Esophagus muscularis mucosa (tissue), 4 donors: ENCODE measurements around the gene TMEM45A. TPM values are rescaled to one million over a fixed set of nuclear protein-coding genes. Genes with fewer than 3 reads are reported as not detected.

ENCODE experiments used
- DNase-seq: peaks from one replicate; pipeline ENCODE4 v3.0.0-alpha.2; 2017; ENCODE audit errors: extremely low spot score
- H3K27ac ChIP-seq, 4 donors: fragments of 200-600 bp; sonication (generic); replicated peaks in 1 of 4; 1 replicate in 3 of 4; 2 replicates in 1 of 4; pipeline ENCODE4 v1.5.1; 2016 to 2019; ENCODE audit warnings: mild to moderate bottlenecking in 1 of 4
- H3K27me3 ChIP-seq, 4 donors: fragments of 200-600 bp; sonication (generic); one replicate each; pipeline versions ENCODE4 v1.5.1 to v1.6.0; 2016 to 2019
- H3K36me3 ChIP-seq, 4 donors: fragments of 200-600 bp; sonication (generic); one replicate each; pipeline ENCODE4 v1.5.1; 2016 to 2019
- H3K4me1 ChIP-seq, 4 donors: fragments of 200-600 bp; sonication (generic); one replicate each; pipeline ENCODE4 v1.5.1; 2016 to 2019
- H3K4me3 ChIP-seq, 4 donors: fragments of 200-600 bp; sonication (generic); 1 replicate in 2 of 4; 2 replicates in 2 of 4; pipeline ENCODE4 v1.5.1; 2016 to 2019; ENCODE audit warnings: mild to moderate bottlenecking in 4 of 4, moderate library complexity in 1 of 4
- H3K9me3 ChIP-seq, 4 donors: fragments of 200-600 bp; sonication (generic); 1 replicate in 3 of 4; 2 replicates in 1 of 4; pipeline ENCODE4 v1.5.1; 2016 to 2019
- EP300 ChIP-seq: sonication (generic); formaldehyde crosslinking; IDR thresholded peaks from one replicate; pipeline ENCODE4 v1.6.1; 2017; ENCODE audit warnings: antibody characterized with exemption
- POLR2A ChIP-seq: fragments of 450-650 bp; IDR thresholded peaks from one replicate; pipeline ENCODE4 v1.6.1; 2017; ENCODE audit warnings: antibody characterized with exemption, moderate library complexity, mild to moderate bottlenecking, low read depth
- POLR2AphosphoS5 ChIP-seq, 2 donors: sonication (generic); formaldehyde crosslinking; IDR thresholded peaks; one replicate each; pipeline ENCODE4 v1.6.1; 2017; ENCODE audit warnings: antibody characterized with exemption in 2 of 2
- WGBS: methylation state at CpG from one replicate; pipeline ENCODE4 v1.1.5; 2018; 5-methylcytosine and 5-hydroxymethylcytosine counted together
- intact Hi-C: fragments of 100-400 bp; cut with DNase I; formaldehyde crosslinking; loops from one replicate; pipeline ENCODE4 v1.15.1; 2023
- total RNA-seq, 4 donors: library from RNA; depleted of rRNA; stranded (reverse); fragments of >200 nt; gene quantifications; one replicate each; pipeline versions ENCODE4 v1.1.0 to v1.2.1, GENCODE V29; 2016
- TF ChIP-seq, protein P1 (sequence below), 3 experiments: fragments of 200-600 bp in 2 of 3; fragments of 450-650 bp in 1 of 3; sonication (generic) in 2 of 3; IDR thresholded peaks; one replicate each; pipeline ENCODE4 v1.5.1; 2017 to 2019; ENCODE audit warnings: antibody characterized with exemption in 3 of 3, mild to moderate bottlenecking in 2 of 3, moderate library complexity in 1 of 3

Gene TMEM45A
- total RNA-seq, 4 donors from 2014 or later: 8.7 to 17.2 (median 9.6) TPM

DNA sequence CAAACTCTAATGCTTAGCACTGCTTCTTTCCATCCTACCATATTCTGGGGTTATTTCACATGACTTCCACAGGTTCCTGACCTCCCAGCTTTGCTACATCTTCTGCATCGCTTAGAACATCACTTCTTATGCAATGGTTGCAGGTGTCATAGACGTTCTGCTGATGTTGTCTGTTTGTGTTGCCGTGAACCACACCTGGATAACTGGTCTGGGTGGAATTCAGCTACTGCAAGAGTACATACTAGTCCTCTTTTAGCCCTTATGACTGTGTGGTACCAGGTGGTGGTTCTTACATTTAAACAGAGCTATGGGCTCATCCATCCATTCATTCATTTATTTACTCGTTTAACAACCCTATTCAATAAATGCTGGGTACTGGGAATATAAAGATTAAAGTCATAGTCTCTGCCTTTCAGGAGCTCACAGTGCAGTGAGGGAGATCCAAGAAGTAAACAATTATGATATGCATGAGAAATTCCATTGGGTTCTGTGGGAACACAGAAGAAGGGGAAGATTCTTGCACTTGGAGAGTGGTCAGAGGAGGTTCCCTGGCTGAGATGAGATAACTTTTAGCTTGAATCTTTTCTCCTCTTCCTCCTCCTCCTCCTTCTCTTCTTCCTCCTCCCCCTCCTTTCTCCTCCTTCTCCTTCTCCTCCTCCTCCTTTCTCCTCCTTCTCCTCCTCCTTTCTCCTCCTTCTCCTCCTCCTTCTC lies 30.8 kb downstream of the TMEM45A start:
- TF ChIP-seq, protein P1, sequence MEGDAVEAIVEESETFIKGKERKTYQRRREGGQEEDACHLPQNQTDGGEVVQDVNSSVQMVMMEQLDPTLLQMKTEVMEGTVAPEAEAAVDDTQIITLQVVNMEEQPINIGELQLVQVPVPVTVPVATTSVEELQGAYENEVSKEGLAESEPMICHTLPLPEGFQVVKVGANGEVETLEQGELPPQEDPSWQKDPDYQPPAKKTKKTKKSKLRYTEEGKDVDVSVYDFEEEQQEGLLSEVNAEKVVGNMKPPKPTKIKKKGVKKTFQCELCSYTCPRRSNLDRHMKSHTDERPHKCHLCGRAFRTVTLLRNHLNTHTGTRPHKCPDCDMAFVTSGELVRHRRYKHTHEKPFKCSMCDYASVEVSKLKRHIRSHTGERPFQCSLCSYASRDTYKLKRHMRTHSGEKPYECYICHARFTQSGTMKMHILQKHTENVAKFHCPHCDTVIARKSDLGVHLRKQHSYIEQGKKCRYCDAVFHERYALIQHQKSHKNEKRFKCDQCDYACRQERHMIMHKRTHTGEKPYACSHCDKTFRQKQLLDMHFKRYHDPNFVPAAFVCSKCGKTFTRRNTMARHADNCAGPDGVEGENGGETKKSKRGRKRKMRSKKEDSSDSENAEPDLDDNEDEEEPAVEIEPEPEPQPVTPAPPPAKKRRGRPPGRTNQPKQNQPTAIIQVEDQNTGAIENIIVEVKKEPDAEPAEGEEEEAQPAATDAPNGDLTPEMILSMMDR (IDR thresholded peaks at IDR 0.05): no peak
- TF ChIP-seq POLR2AphosphoS5 (IDR thresholded peaks at IDR 0.05): no peak
- no peak for TF ChIP-seq EP300
- no peak for TF ChIP-seq POLR2A
- Histone ChIP-seq H3K36me3 (peaks cover 0 to 9% (median 2%) of the 10 kb centered on the region in 4 donors), H3K27me3 (no peaks in the 10 kb centered on the region), H3K27ac (no peak overlapping the region), H3K4me1 (peaks cover 3 to 16% (median 13%) of the 10 kb centered on the region in 4 donors), H3K4me3 (no peak overlapping the region), H3K9me3 (no peaks in the 10 kb centered on the region)
- no peak for DNase-seq
- 85% methylated on average over 4 of the region's 4 CpGs for WGBS
- intact Hi-C loops: no loop called here

DNA sequence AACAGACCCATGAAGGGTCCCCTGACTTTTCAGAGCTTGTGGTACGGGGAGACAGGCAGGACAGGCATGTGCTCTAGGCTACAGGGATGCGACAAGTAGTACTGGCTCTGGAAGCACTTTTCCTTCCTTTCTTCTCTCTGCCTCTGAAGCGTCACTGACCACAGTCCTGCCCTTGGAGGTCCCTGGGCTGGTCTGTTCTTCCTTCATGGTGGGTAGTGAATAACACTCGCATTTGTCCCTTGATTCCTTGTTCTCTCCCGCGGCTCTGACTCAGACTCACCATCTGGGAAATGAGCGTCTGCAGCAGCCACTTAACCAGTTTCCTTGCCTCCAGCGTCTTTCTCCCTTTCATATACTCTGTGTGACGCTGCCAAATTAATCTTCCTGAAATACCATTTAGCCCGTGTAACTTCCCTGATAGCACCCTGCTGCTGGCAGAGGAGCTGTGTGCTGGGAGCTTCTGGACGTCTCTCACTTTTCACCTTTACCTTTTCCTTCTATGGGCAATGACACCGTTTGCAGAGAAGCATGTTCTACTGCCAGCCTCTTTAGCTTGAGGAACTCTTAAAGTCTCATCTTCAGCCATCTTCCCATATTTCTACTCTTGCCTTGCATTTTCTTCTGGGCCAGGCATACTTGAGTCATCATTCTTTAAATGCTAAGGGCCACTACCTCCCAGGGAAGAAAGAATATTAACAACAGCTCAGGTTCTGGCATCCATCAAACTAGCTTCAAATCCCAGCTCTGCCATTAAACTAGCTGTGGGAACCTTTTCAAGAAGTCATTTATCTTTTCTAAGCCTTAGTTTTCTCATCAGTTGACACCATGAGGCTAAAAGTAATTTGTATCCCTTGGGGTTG lies 33.6 kb downstream of the TMEM45A start:
- WGBS: 41% methylated on average over 12 of the region's 12 CpGs
- Histone ChIP-seq H3K27ac (peak overlapping the region; percentile 9 to 52 (median 46)), H3K4me3 (no peak overlapping the region), H3K27me3 (no peaks in the 10 kb centered on the region), H3K4me1 (peaks cover 3 to 16% (median 13%) of the 10 kb centered on the region in 4 donors), H3K36me3 (peaks cover 0 to 4% (median 2%) of the 10 kb centered on the region in 4 donors), H3K9me3 (no peaks in the 10 kb centered on the region)
- TF ChIP-seq, protein P1 (IDR thresholded peaks at IDR 0.05): no peak
- TF ChIP-seq EP300 (no peak), POLR2A (no peak), POLR2AphosphoS5 (IDR thresholded peaks at IDR 0.05) (no peak)
- DNase-seq: no peak
- intact Hi-C loops: no loop called here

DNA sequence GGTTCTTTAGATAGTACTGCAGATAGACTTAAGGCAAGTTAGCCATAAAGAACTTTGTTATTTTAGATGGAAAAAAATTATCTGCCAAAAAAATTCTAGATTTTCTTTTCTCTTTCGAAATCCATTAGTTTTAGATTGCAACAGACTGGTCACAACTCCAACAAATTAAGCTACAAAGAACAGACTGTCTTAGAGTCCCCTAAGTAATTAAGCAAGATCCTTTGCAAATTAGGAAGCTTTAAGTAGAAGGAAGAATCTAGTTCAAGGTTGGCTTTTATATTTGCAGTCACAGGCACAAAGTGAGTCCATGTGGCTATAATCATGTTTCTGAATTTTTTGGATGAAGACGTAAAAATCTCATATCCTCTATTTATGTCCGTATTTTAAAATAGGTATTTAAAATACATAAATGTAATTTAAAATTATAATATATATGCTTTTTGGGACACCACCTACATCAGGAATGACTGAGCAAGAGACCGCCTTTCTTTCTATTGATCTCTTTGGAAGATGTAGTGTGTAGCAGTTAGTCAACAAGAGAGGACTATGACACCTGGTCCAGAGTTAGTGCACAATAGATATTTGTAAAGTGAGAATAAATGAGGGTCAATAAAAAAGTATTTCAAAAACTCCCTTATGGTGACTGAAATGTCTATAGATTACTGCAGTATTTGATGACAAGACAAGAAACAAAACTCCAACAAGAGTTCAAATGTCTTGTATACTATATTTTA lies 34.4 kb downstream of the TMEM45A start:
- H3K4me3 ChIP-seq: no peak overlapping the region
- DNase-seq: no peak
- H3K27me3 ChIP-seq: no peaks in the 10 kb centered on the region
- TF ChIP-seq POLR2AphosphoS5 (IDR thresholded peaks at IDR 0.05) (no peak), EP300 (no peak)
- peak overlapping the region; percentile 9 to 52 (median 46) for H3K27ac ChIP-seq
- intact Hi-C loops: no loop called here
- H3K36me3 ChIP-seq: no peaks in the 10 kb centered on the region
- H3K4me1 ChIP-seq: peaks cover 3 to 16% (median 13%) of the 10 kb centered on the region in 4 donors
- H3K9me3 ChIP-seq: no peaks in the 10 kb centered on the region
- WGBS: 87% methylated on average over 4 of the region's 4 CpGs

DNA sequence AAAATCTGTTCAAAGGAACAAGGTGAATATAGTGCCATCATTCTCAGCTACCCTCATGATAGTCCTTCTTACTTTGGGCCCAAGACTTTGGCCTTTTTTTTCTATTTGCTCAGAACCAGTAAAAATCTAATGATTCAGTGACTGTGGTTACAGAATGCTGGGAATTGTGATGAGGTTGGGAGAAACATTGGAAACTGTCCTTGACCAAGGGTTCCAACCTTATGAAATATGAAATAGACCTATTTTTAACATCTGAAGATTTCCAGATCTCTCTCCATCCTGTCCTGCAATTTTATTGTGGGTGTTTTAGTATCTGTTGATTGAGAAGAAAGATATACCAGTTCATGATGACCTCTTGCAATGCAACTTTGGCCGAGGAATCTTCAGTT lies 34.9 kb downstream of the TMEM45A start:
- TF ChIP-seq EP300: no peak
- TF ChIP-seq, protein P1 (IDR thresholded peaks at IDR 0.05): no peak
- H3K4me1 ChIP-seq: peaks cover 3 to 16% (median 13%) of the 10 kb centered on the region in 4 donors
- 100% methylated on average over 1 of the region's 1 CpG for WGBS
- H3K27me3 ChIP-seq: no peaks in the 10 kb centered on the region
- no peaks in the 10 kb centered on the region for H3K9me3 ChIP-seq
- DNase-seq: no peak
- no peaks in the 10 kb centered on the region for H3K36me3 ChIP-seq
- H3K4me3 ChIP-seq: no peak overlapping the region
- intact Hi-C loops: no loop called here
- no peak overlapping the region for H3K27ac ChIP-seq

DNA sequence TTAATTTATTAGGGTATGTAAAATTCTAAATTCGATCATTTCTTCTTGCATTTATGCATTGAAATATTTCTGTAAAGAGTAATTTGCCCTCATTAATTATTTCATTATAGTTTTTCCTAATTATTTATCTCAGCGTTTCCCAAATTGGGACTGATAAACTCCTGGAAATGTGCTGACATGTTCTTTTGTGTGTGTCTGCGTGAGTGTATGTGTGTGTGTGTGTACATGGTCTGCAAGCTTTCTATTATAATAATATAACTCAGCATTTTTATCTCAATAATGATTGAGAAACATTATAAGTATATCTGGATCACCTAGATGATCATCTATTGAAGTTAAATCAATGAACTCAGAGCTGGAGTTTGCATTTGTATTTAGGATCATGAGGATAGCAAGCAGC lies 38.7 kb downstream of the TMEM45A start:
- TF ChIP-seq EP300 (no peak), POLR2AphosphoS5 (IDR thresholded peaks at IDR 0.05) (no peak), POLR2A (no peak)
- TF ChIP-seq, protein P1 (IDR thresholded peaks at IDR 0.05): no peak
- intact Hi-C loops: no loop called here
- Histone ChIP-seq H3K4me3 (no peak overlapping the region), H3K9me3 (no peaks in the 10 kb centered on the region), H3K27me3 (no peaks in the 10 kb centered on the region), H3K4me1 (peaks cover under 1 to 9% (median 5%) of the 10 kb centered on the region in 4 donors), H3K36me3 (no peaks in the 10 kb centered on the region), H3K27ac (no peak overlapping the region)
- DNase-seq: no peak
- WGBS: 91% methylated on average over 3 of the region's 3 CpGs
